HG02884 (cell line): Measurements from ENCODE around the gene KAT5.
"Not testable (repeated sequence)": the region's sequence is repeated elsewhere in the genome, so short reads cannot be mapped to it uniquely, and the experiment has no call there.

Experiments used
- ATAC-seq: cut with Tn5 transposase; IDR thresholded peaks from one replicate; pipeline ENCODE4 v1.9.1; 2021; ENCODE audit warnings: mild to moderate bottlenecking, moderate library complexity; ENCODE audit not compliant: unreplicated experiment

The KAT5 gene

GRCh38 chr11:65711785-65712632 lies at the start of gene KAT5:
Gene KAT5, plus strand, starts transcription at chr11:65712252. Its CDS starts 16 bp downstream, at chr11:65712268.
- ATAC-seq: peak; percentile 71

GRCh38 chr11:65662799-65663638 lies 49.0 kb upstream of the KAT5 start, which contains the start of gene RELA:
Gene RELA, minus strand, starts transcription at chr11:65662916. Its CDS starts 84 bp downstream, at chr11:65662832.
- ATAC-seq: peak; percentile 68

- no peak for ATAC-seq
Observed at GRCh38 chr11:65663639-65664200, 48.3 kb upstream of the KAT5 start.

- ATAC-seq: no peak
Observed at GRCh38 chr11:65672180-65672860, 39.7 kb upstream of the KAT5 start.

GRCh38 chr11:65672982-65673381 lies 39.1 kb upstream of the KAT5 start:
- ATAC-seq: no peak

- ATAC-seq: no peak
Observed at GRCh38 chr11:65680192-65680743, 31.8 kb upstream of the KAT5 start.

- not testable (repeated sequence) for ATAC-seq
Observed at GRCh38 chr11:65683480-65683879, 28.6 kb upstream of the KAT5 start.

- no peak for ATAC-seq
Observed at GRCh38 chr11:65685981-65686380, 26.1 kb upstream of the KAT5 start.

GRCh38 chr11:65691847-65692246 lies 20.2 kb upstream of the KAT5 start:
- ATAC-seq: not testable (repeated sequence)

- ATAC-seq: no peak
Observed at GRCh38 chr11:65692367-65692766, 19.7 kb upstream of the KAT5 start.

GRCh38 chr11:65695459-65696241 lies 16.4 kb upstream of the KAT5 start:
- ATAC-seq: no peak

GRCh38 chr11:65696802-65697552 lies 15.1 kb upstream of the KAT5 start:
- no peak for ATAC-seq

- no peak for ATAC-seq
Observed at GRCh38 chr11:65698205-65698604, 13.8 kb upstream of the KAT5 start.

GRCh38 chr11:65699306-65699705 lies 12.7 kb upstream of the KAT5 start:
- no peak for ATAC-seq

- no peak for ATAC-seq
Observed at GRCh38 chr11:65700399-65700798, 11.7 kb upstream of the KAT5 start.

GRCh38 chr11:65701686-65702085 lies 10.4 kb upstream of the KAT5 start:
- no peak for ATAC-seq

GRCh38 chr11:65703846-65704245 lies 8.2 kb upstream of the KAT5 start:
- no peak for ATAC-seq

GRCh38 chr11:65706303-65706763 lies 5.7 kb upstream of the KAT5 start:
- not testable (repeated sequence) for ATAC-seq

GRCh38 chr11:65707002-65707401 lies 5.0 kb upstream of the KAT5 start:
- ATAC-seq: not testable (repeated sequence)
